Adrenal gland (tissue), 5 donors: ENCODE data around the gene SF3A1.

Experiments
- CTCF ChIP-seq, 6 experiments: fragments of 450-650 bp in 4 of 6; fragments of 200-600 bp in 2 of 6; sonication (generic) in 1 of 6; IDR thresholded peaks; 1 replicate in 5 of 6; 2 replicates in 1 of 6; pipeline versions ENCODE4 v1.5.1 to v1.8.0; 2016 to 2021; ENCODE audit warnings: antibody characterized with exemption in 6 of 6, mild to moderate bottlenecking in 2 of 6, moderate library complexity in 1 of 6
- POLR2A ChIP-seq, 2 donors: fragments of 450-650 bp; IDR thresholded peaks; one replicate each; pipeline ENCODE4 v1.6.1; 2017; ENCODE audit warnings: antibody characterized with exemption in 2 of 2, mild to moderate bottlenecking in 2 of 2, moderate library complexity in 1 of 2
- donor health status: DM: no; HTN: no; CAD: no.

- no peak for TF ChIP-seq CTCF (IDR thresholded peaks at IDR 0.05)
- TF ChIP-seq POLR2A (IDR thresholded peaks at IDR 0.05): no peak
Measured at GRCh38 chr22:30304495-30305244, 52.0 kb downstream of the SF3A1 start.
